ENCODE measurements around the gene TMEM132C.

The TMEM132C gene

DNA sequence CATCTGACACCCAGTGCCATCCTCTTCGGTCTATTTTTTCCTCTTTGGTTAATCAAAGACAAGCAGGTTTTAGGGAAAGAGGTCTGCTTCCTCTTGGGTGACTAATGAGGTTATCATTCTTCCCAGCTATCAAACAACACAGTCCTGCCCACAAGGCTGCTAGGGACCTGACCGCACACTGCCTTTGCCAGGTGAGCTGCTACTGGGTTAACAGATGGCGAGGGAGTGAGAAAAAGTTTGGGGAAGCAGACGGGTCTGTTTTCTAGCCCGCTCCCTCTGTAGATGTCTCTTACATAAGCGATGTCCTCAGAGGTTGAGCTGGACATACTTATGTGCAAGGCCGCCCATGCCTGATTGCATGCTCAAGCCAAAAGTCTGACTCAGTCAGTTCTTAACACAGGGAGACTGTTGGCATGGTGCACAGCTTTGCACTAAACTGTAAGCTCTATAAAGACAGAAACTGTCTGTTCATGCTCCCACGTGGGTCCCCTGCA lies 462.7 kb downstream of the TMEM132C start:
- H3K27ac ChIP-seq (ENCODE audit: extremely low read depth, low read depth, low read length), result no peak overlapping the region
- ChIA-PET CTCF (no interaction called here), POLR2A (no interaction called here)
- H3K4me1 ChIP-seq (ENCODE audit: control insufficient read depth, insufficient read depth, low read length), result no peaks in the 10 kb centered on the region
- H3K36me3 ChIP-seq (ENCODE audit: control insufficient read depth in 2 of 2, insufficient read depth in 1 of 2, low read length in 2 of 2), result no peaks in the 10 kb centered on the region
- no peaks in the 10 kb centered on the region for H3K9me3 ChIP-seq (ENCODE audit: control insufficient read depth, insufficient read depth, low read depth, low read length)
- TF ChIP-seq ZNF843 (tag by site-specific recombination; IDR thresholded peaks at IDR 0.05) (no peak), GFI1B (tag by site-specific recombination; IDR thresholded peaks at IDR 0.05) (no peak), ZFP69B (tag by site-specific recombination; IDR thresholded peaks at IDR 0.05) (no peak), ZBTB21 (tag by site-specific recombination; IDR thresholded peaks at IDR 0.05) (no peak), ZNF155 (tag by site-specific recombination; IDR thresholded peaks at IDR 0.05) (no peak), ZNF664 (tag by site-specific recombination; IDR thresholded peaks at IDR 0.05) (no peak), ZNF792 (tag by site-specific recombination; IDR thresholded peaks at IDR 0.05) (no peak), ZNF600 (tag by site-specific recombination; IDR thresholded peaks at IDR 0.05) (no peak), PBX3 (CRISPR knock-in tag; IDR thresholded peaks at IDR 0.05) (no peak), ZSCAN30 (tag by site-specific recombination; IDR thresholded peaks at IDR 0.05) (no peak), TSHZ1 (tag by site-specific recombination; IDR thresholded peaks at IDR 0.05; ENCODE audit: borderline replicate concordance) (no peak), YY1 (tag by site-specific recombination; IDR thresholded peaks at IDR 0.05) (no peak), ZNF335 (tag by site-specific recombination; conservative IDR thresholded peaks at IDR 0.05) (no peak), WT1 (tag by site-specific recombination; IDR thresholded peaks at IDR 0.05) (no peak), TRIM28 (IDR thresholded peaks at IDR 0.05; ENCODE audit: borderline replicate concordance, low read length) (no peak), ZNF311 (tag by site-specific recombination; IDR thresholded peaks at IDR 0.05; ENCODE audit: borderline replicate concordance) (no peak), ZBTB11 (tag by site-specific recombination; conservative IDR thresholded peaks at IDR 0.05; ENCODE audit: low read depth) (no peak)
- TF ChIP-seq, protein P1, sequence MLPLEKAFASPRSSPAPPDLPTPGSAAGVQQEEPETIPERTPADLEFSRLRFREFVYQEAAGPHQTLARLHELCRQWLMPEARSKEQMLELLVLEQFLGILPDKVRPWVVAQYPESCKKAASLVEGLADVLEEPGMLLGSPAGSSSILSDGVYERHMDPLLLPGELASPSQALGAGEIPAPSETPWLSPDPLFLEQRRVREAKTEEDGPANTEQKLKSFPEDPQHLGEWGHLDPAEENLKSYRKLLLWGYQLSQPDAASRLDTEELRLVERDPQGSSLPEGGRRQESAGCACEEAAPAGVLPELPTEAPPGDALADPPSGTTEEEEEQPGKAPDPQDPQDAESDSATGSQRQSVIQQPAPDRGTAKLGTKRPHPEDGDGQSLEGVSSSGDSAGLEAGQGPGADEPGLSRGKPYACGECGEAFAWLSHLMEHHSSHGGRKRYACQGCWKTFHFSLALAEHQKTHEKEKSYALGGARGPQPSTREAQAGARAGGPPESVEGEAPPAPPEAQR (tag by site-specific recombination; IDR thresholded peaks at IDR 0.05), result no peak
- H3K4me3 ChIP-seq (ENCODE audit: low read depth, low read length), result no peak overlapping the region

All from HEK293 (cell line).